Measurements from ENCODE around the gene DLGAP1.
A peak's percentile ranks its signal among the peaks of the same experiment; 100 is the strongest.

Gene DLGAP1

GRCh38 chr18:3530807-3531206 is 924.3 kb downstream of the DLGAP1 start:
- DNase-seq (ENCODE audit: low spot score) = no peak

GRCh38 chr18:3529601-3530000 is 925.5 kb downstream of the DLGAP1 start:
- no peak for DNase-seq (ENCODE audit: low spot score)

GRCh38 chr18:3529077-3529476 is 926.0 kb downstream of the DLGAP1 start:
- no peak for DNase-seq (ENCODE audit: low spot score)

GRCh38 chr18:3528231-3528630 is 926.9 kb downstream of the DLGAP1 start:
- DNase-seq (ENCODE audit: low spot score) = no peak

GRCh38 chr18:3526421-3527354 is 928.4 kb downstream of the DLGAP1 start:
- peak; percentile 23 for DNase-seq (ENCODE audit: low spot score)

- no peak for DNase-seq (ENCODE audit: low spot score)
Measured at GRCh38 chr18:3525870-3526420, 929.2 kb downstream of the DLGAP1 start.

GRCh38 chr18:3524706-3525105 is 930.4 kb downstream of the DLGAP1 start:
- DNase-seq (ENCODE audit: low spot score) = peak; percentile 30

- no peak for DNase-seq (ENCODE audit: low spot score)
Measured at GRCh38 chr18:3520230-3521085, 934.6 kb downstream of the DLGAP1 start.

- DNase-seq (ENCODE audit: low spot score) = no peak
Measured at GRCh38 chr18:3514312-3515216, 940.5 kb downstream of the DLGAP1 start.

GRCh38 chr18:3513481-3513880 is 941.6 kb downstream of the DLGAP1 start:
- DNase-seq (ENCODE audit: low spot score) = no peak

GRCh38 chr18:3511980-3512379 is 943.1 kb downstream of the DLGAP1 start:
- peak; percentile 68 for DNase-seq (ENCODE audit: low spot score)

GRCh38 chr18:3510896-3511295 is 944.2 kb downstream of the DLGAP1 start:
- DNase-seq (ENCODE audit: low spot score) = no peak

GRCh38 chr18:3510024-3510423 is 945.1 kb downstream of the DLGAP1 start:
- DNase-seq (ENCODE audit: low spot score) = no peak

- no peak for DNase-seq (ENCODE audit: low spot score)
Measured at GRCh38 chr18:3508576-3509549, 946.2 kb downstream of the DLGAP1 start.

- DNase-seq (ENCODE audit: low spot score) = no peak
Measured at GRCh38 chr18:3504637-3505036, 950.5 kb downstream of the DLGAP1 start.

- no peak for DNase-seq (ENCODE audit: low spot score)
Measured at GRCh38 chr18:3502650-3503049, 952.5 kb downstream of the DLGAP1 start.

GRCh38 chr18:3500016-3500415 is 955.1 kb downstream of the DLGAP1 start:
- no peak for DNase-seq (ENCODE audit: low spot score)

- DNase-seq (ENCODE audit: low spot score) = peak; percentile 33
Measured at GRCh38 chr18:3499501-3499900, 955.6 kb downstream of the DLGAP1 start.

GRCh38 chr18:3498698-3499471 is 956.2 kb downstream of the DLGAP1 start:
- peak; percentile 80 for DNase-seq (ENCODE audit: low spot score)
